SK-N-SH treated with all-trans-retinoic acid at 6 μM for 48 hours (cell line): ENCODE results near the gene PRXL2B.

ENCODE experiments used
- ATAC-seq: fragments of 200-7000 bp; cut with Tn5 transposase; 3 replicates; pipeline ENCODE4 v1.9.1; 2020; ENCODE audit warnings: mild to moderate bottlenecking, moderate library complexity
- BACH2 ChIP-seq: fragments of 250-450 bp; sonication (Bioruptor Pico); IDR thresholded peaks from 2 replicates; pipeline ENCODE4 v1.9.0; 2021; ENCODE audit warnings: mild to moderate bottlenecking, borderline replicate concordance
- CREB5 ChIP-seq: fragments of 250-450 bp; sonication (Bioruptor Pico); IDR thresholded peaks from 2 replicates; pipeline ENCODE4 v1.5.1; 2020; ENCODE audit warnings: low read depth, mild to moderate bottlenecking, moderate library complexity
- CSDC2 ChIP-seq: fragments of 250-450 bp; sonication (Bioruptor Pico); IDR thresholded peaks from 2 replicates; pipeline ENCODE4 v1.5.0; 2020; ENCODE audit warnings: mild to moderate bottlenecking, moderate library complexity
- ESRRG ChIP-seq: fragments of 250-450 bp; sonication (Bioruptor Pico); IDR thresholded peaks from 2 replicates; pipeline ENCODE4 v1.6.1; 2021; ENCODE audit warnings: mild to moderate bottlenecking
- GLIS3 ChIP-seq: fragments of 250-450 bp; sonication (Bioruptor Pico); IDR thresholded peaks from 2 replicates; pipeline ENCODE4 v1.5.0; 2020; ENCODE audit warnings: mild to moderate bottlenecking, moderate library complexity
- ISL1 ChIP-seq: fragments of 250-450 bp; sonication (Bioruptor Pico); IDR thresholded peaks from 2 replicates; pipeline ENCODE4 v2.1.2; 2022; ENCODE audit warnings: mild to moderate bottlenecking, moderate library complexity
- OSR1 ChIP-seq: fragments of 250-450 bp; sonication (Bioruptor Pico); IDR thresholded peaks from 2 replicates; pipeline ENCODE4 v1.8.0; 2022; ENCODE audit warnings: moderate library complexity, mild to moderate bottlenecking, inconsistent platforms
- PATZ1 ChIP-seq: fragments of 250-450 bp; sonication (Bioruptor Pico); IDR thresholded peaks from 2 replicates; pipeline ENCODE4 v1.8.0; 2020; ENCODE audit warnings: mild to moderate bottlenecking, moderate library complexity, borderline replicate concordance
- POU6F1 ChIP-seq: fragments of 250-450 bp; sonication (Bioruptor Pico); IDR thresholded peaks from 2 replicates; pipeline ENCODE4 v1.8.0; 2021; ENCODE audit warnings: low read depth, mild to moderate bottlenecking, moderate library complexity, borderline replicate concordance
- PPARA ChIP-seq: fragments of 250-450 bp; sonication (Bioruptor Pico); IDR thresholded peaks from 2 replicates; pipeline ENCODE4 v1.5.0; 2020; ENCODE audit warnings: mild to moderate bottlenecking, borderline replicate concordance
- RARB ChIP-seq: fragments of 250-450 bp; sonication (Bioruptor Pico); IDR thresholded peaks from 2 replicates; pipeline ENCODE4 v1.8.0; 2021; ENCODE audit warnings: mild to moderate bottlenecking, moderate library complexity
- SNAI2 ChIP-seq: fragments of 250-450 bp; sonication (Bioruptor Pico); IDR thresholded peaks from 2 replicates; pipeline ENCODE4 v1.5.0; 2020; ENCODE audit warnings: mild to moderate bottlenecking, moderate library complexity
- TCF4 ChIP-seq: fragments of 250-450 bp; sonication (Bioruptor Pico); IDR thresholded peaks from 2 replicates; pipeline ENCODE4 v1.8.0; 2021; ENCODE audit warnings: mild to moderate bottlenecking, moderate library complexity, borderline replicate concordance
- TOX ChIP-seq: fragments of 250-450 bp; sonication (Bioruptor Pico); IDR thresholded peaks from 2 replicates; pipeline ENCODE4 v1.8.0; 2021; ENCODE audit warnings: mild to moderate bottlenecking, moderate library complexity, borderline replicate concordance
- TSHZ2 ChIP-seq: fragments of 250-450 bp; sonication (Bioruptor Pico); IDR thresholded peaks from 2 replicates; pipeline ENCODE4 v1.5.0; 2020; ENCODE audit warnings: mild to moderate bottlenecking, moderate library complexity
- ZC3H10 ChIP-seq: fragments of 250-450 bp; sonication (Bioruptor Pico); IDR thresholded peaks from 2 replicates; pipeline ENCODE4 v1.5.1; 2021; ENCODE audit warnings: mild to moderate bottlenecking, moderate library complexity
- ZFP3 ChIP-seq: fragments of 250-450 bp; sonication (Bioruptor Pico); IDR thresholded peaks from 2 replicates; pipeline ENCODE4 v1.5.0; 2020; ENCODE audit warnings: mild to moderate bottlenecking, moderate library complexity
- ZFP30 ChIP-seq: fragments of 450-650 bp; formaldehyde crosslinking; IDR thresholded peaks from 2 replicates; pipeline ENCODE4 v1.5.0; 2022; ENCODE audit warnings: mild to moderate bottlenecking, moderate library complexity
- ZNF565 ChIP-seq: fragments of 450-650 bp; formaldehyde crosslinking; conservative IDR thresholded peaks from 2 replicates; pipeline ENCODE4 v1.5.0; 2020; ENCODE audit warnings: low read depth, mild to moderate bottlenecking, moderate library complexity
- ZNF70 ChIP-seq: fragments of 450-650 bp; formaldehyde crosslinking; IDR thresholded peaks from 2 replicates; pipeline ENCODE4 v1.5.0; 2020; ENCODE audit warnings: mild to moderate bottlenecking, moderate library complexity

PRXL2B gene

GRCh38 chr1:2545754-2546514, 40.6 kb upstream of the PRXL2B start:
- peak; percentile 72 for ATAC-seq
- TF ChIP-seq ZFP3 (CRISPR knock-in tag), result 0 out of 2 replicates have a peak, but pooled peaks have one; percentile 33
- TF ChIP-seq PPARA (CRISPR knock-in tag), result no peak

- no peak for TF ChIP-seq CSDC2 (CRISPR knock-in tag)
- TF ChIP-seq PATZ1, result peak; percentile 49; the same call in 1 of the 2 replicates
- peak; percentile 85 for ATAC-seq
Observed at GRCh38 chr1:2546515-2547209, 39.9 kb upstream of the PRXL2B start.

GRCh38 chr1:2547210-2548067, 39.1 kb upstream of the PRXL2B start:
- ATAC-seq, result peak; percentile 12
- TF ChIP-seq ZNF565 (CRISPR knock-in tag), result no peak
- no peak for TF ChIP-seq OSR1 (CRISPR knock-in tag)
- no peak for TF ChIP-seq ZC3H10 (CRISPR knock-in tag)
- TF ChIP-seq CREB5 (CRISPR knock-in tag), result no peak
- TF ChIP-seq ISL1, result no peak
- TF ChIP-seq POU6F1 (CRISPR knock-in tag), result no peak
- TF ChIP-seq GLIS3 (CRISPR knock-in tag), result no peak
- no peak for TF ChIP-seq BACH2 (CRISPR knock-in tag)
- no peak for TF ChIP-seq PPARA (CRISPR knock-in tag)
- TF ChIP-seq TCF4, result no peak
- TF ChIP-seq ZFP30 (CRISPR knock-in tag), result no peak
- no peak for TF ChIP-seq ZFP3 (CRISPR knock-in tag)
- no peak for TF ChIP-seq ESRRG (CRISPR knock-in tag)
- no peak for TF ChIP-seq CSDC2 (CRISPR knock-in tag)
- TF ChIP-seq, all 23 proteins: peak for 0

- peak; percentile 62 for ATAC-seq
- TF ChIP-seq CREB5 (CRISPR knock-in tag) (no peak), ZNF70 (CRISPR knock-in tag) (no peak), SNAI2 (no peak), TOX (no peak), TSHZ2 (CRISPR knock-in tag) (no peak), POU6F1 (CRISPR knock-in tag) (no peak), ZNF565 (CRISPR knock-in tag) (no peak), CSDC2 (CRISPR knock-in tag) (no peak), ZFP3 (CRISPR knock-in tag) (no peak), BACH2 (CRISPR knock-in tag) (no peak), ZC3H10 (CRISPR knock-in tag) (no peak), GLIS3 (CRISPR knock-in tag) (no peak), ISL1 (no peak), RARB (CRISPR knock-in tag) (no peak), PPARA (CRISPR knock-in tag) (no peak)
Observed at GRCh38 chr1:2548068-2548589, 38.4 kb upstream of the PRXL2B start.
